ENCODE results near the gene ZNF423.

Gene ZNF423

DNA sequence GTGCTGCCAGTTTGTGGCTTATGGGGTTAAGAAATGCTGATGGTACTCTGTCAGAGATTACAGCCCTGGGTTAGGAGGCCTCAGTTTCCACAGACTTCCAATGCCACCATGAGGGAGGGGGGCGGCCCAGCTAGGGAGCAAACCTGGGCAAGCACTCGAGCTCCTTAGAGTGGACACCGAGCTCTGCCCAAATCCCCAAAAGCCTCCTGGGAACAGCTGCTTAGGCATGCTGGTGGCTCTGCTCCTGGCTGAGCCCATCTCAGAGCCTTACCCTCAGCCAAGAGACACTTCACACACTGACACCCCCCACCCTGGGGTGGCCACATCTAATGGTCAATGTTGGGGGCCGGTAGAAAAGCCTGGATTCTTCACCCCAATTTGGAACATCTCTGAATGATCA, 416.2 kb downstream of the ZNF423 start:
- no peak for DNase-seq

DNA sequence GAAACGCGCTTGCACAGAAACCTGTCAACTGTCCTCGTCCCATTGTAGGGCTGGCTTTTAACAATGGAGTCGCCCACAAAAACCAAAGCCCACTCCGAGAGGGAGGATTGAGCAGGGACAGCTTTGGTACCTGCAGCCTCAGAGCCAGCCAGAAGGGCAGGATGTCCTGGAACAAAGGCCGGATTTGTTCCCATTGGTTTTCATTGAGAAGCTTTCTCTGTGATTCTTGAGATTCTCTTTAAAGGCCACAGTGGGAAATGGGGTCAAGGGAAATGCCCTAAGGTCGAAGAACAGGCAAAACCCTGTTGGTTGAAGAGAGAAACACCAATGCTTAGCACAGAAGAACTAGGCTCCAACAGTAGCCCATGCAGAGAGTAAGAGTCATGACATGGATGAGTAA, 416.9 kb downstream of the ZNF423 start:
- DNase-seq, result no peak

Data from NCI-H226 (cell line).